ENCODE measurements around the gene CDKN2AIP. TPM values are rescaled to one million over a fixed set of nuclear protein-coding genes. Genes with fewer than 3 reads are reported as not detected.
A peak's percentile ranks its signal among the peaks of the same experiment; 100 is the strongest.
"Not testable (repeated sequence)": the region's sequence is repeated elsewhere in the genome, so short reads cannot be mapped to it uniquely, and the experiment has no call there.

Gene CDKN2AIP
- total RNA-seq, 1 donor from 2014 or later, result 35.3 TPM

GRCh38 chr4:183431614-183432013 lies 12.8 kb upstream of the CDKN2AIP start:
- no peak overlapping the region for H3K4me3 Mint-ChIP-seq
- Histone ChIP-seq H3K79me2 (ENCODE audit: low read depth) (no peaks in the 10 kb centered on the region), H4K20me1 (ENCODE audit: low read depth) (no peaks in the 10 kb centered on the region)

GRCh38 chr4:183433183-183433582 lies 11.3 kb upstream of the CDKN2AIP start:
- not testable (repeated sequence) for DNase-seq (ENCODE audit: low spot score); H3K4me2 ChIP-seq; H3K27ac ChIP-seq; H2AFZ ChIP-seq (replicated peaks); H4K20me1 ChIP-seq (ENCODE audit: low read depth); H3K4me3 ChIP-seq; H3K27ac Mint-ChIP-seq; H3K9me3 ChIP-seq (ENCODE audit: low read depth); H3K36me3 ChIP-seq; H3K4me3 Mint-ChIP-seq; H3K27me3 ChIP-seq; H3K36me3 Mint-ChIP-seq; H3K9ac ChIP-seq; H3K79me2 ChIP-seq (ENCODE audit: low read depth)
- H3F3A ChIP-seq (ENCODE audit: low read depth), result peaks cover 27% of the 10 kb centered on the region
- H3K4me1 ChIP-seq, result peaks cover 12% of the 10 kb centered on the region
- H3K27me3 Mint-ChIP-seq (ENCODE audit: insufficient read depth, low read depth), result peaks cover 13% of the 10 kb centered on the region
- peaks cover 11% of the 10 kb centered on the region for H3K9me3 Mint-ChIP-seq
- H3K4me1 Mint-ChIP-seq, result peaks cover 40% of the 10 kb centered on the region

More at GRCh38 chr4:183431614-183432013, 12.8 kb upstream of the CDKN2AIP start:
- Histone ChIP-seq H3K27me3 (no peaks in the 10 kb centered on the region), H3K9me3 (ENCODE audit: low read depth) (no peaks in the 10 kb centered on the region), H3K4me2 (no peak overlapping the region), H3F3A (ENCODE audit: low read depth) (peaks cover 27% of the 10 kb centered on the region), H3K4me3 (no peak overlapping the region), H3K9ac (no peak overlapping the region), H3K4me1 (peaks cover 10% of the 10 kb centered on the region), H2AFZ (replicated peaks) (no peak overlapping the region), H3K27ac (no peak overlapping the region), H3K36me3 (no peaks in the 10 kb centered on the region)
- Mint-ChIP-seq H3K9me3 (peaks cover 11% of the 10 kb centered on the region), H3K36me3 (peaks cover 4% of the 10 kb centered on the region), H3K4me1 (peaks cover 35% of the 10 kb centered on the region), H3K27me3 (ENCODE audit: insufficient read depth, low read depth) (peaks cover 13% of the 10 kb centered on the region), H3K27ac (peak overlapping the region; percentile 29)
- DNase-seq (ENCODE audit: low spot score), result no peak
- TF ChIP-seq EZH2phosphoT487 (IDR thresholded peaks at IDR 0.05) (no peak), EZH2 (IDR thresholded peaks at IDR 0.05) (no peak), CTCF (IDR thresholded peaks at IDR 0.05) (no peak)

- Histone ChIP-seq H3K27me3 (no peaks in the 10 kb centered on the region), H3K9ac (no peak overlapping the region), H4K20me1 (ENCODE audit: low read depth) (no peaks in the 10 kb centered on the region), H3K4me1 (peaks cover 12% of the 10 kb centered on the region), H3K9me3 (ENCODE audit: low read depth) (no peaks in the 10 kb centered on the region), H3F3A (ENCODE audit: low read depth) (peaks cover 27% of the 10 kb centered on the region), H3K36me3 (no peaks in the 10 kb centered on the region), H3K4me3 (no peak overlapping the region), H3K79me2 (ENCODE audit: low read depth) (no peaks in the 10 kb centered on the region), H3K27ac (no peak overlapping the region), H3K4me2 (no peak overlapping the region), H2AFZ (replicated peaks) (no peak overlapping the region)
- TF ChIP-seq EZH2phosphoT487 (IDR thresholded peaks at IDR 0.05) (no peak), EZH2 (IDR thresholded peaks at IDR 0.05) (no peak), CTCF (IDR thresholded peaks at IDR 0.05) (no peak)
- peak overlapping the region; percentile 33 for H3K4me3 Mint-ChIP-seq
- H3K27me3 Mint-ChIP-seq (ENCODE audit: insufficient read depth, low read depth), result peaks cover 13% of the 10 kb centered on the region
- peaks cover 40% of the 10 kb centered on the region for H3K4me1 Mint-ChIP-seq
- peaks cover 4% of the 10 kb centered on the region for H3K36me3 Mint-ChIP-seq
- no peak for DNase-seq (ENCODE audit: low spot score)
- H3K9me3 Mint-ChIP-seq, result peaks cover 11% of the 10 kb centered on the region
- H3K27ac Mint-ChIP-seq, result peak overlapping the region; percentile 97
These were observed 10.2 kb upstream of the CDKN2AIP start for GRCh38 chr4:183434264-183434663.

- no peak overlapping the region for H3K4me3 Mint-ChIP-seq
- Histone ChIP-seq H2AFZ (replicated peaks) (no peak overlapping the region), H3K9ac (no peak overlapping the region), H3K4me3 (no peak overlapping the region), H4K20me1 (ENCODE audit: low read depth) (no peaks in the 10 kb centered on the region), H3K4me2 (no peak overlapping the region), H3F3A (ENCODE audit: low read depth) (peaks cover 24% of the 10 kb centered on the region), H3K27me3 (no peaks in the 10 kb centered on the region), H3K36me3 (no peaks in the 10 kb centered on the region), H3K9me3 (ENCODE audit: low read depth) (no peaks in the 10 kb centered on the region), H3K79me2 (ENCODE audit: low read depth) (no peaks in the 10 kb centered on the region), H3K4me1 (peaks cover 12% of the 10 kb centered on the region), H3K27ac (no peak overlapping the region)
- peaks cover 37% of the 10 kb centered on the region for H3K4me1 Mint-ChIP-seq
- peaks cover 11% of the 10 kb centered on the region for H3K9me3 Mint-ChIP-seq
- peaks cover 4% of the 10 kb centered on the region for H3K36me3 Mint-ChIP-seq
- peaks cover 13% of the 10 kb centered on the region for H3K27me3 Mint-ChIP-seq (ENCODE audit: insufficient read depth, low read depth)
- no peak for TF ChIP-seq EZH2phosphoT487 (IDR thresholded peaks at IDR 0.05)
- no peak for TF ChIP-seq CTCF (IDR thresholded peaks at IDR 0.05)
- no peak for TF ChIP-seq EZH2 (IDR thresholded peaks at IDR 0.05)
- no peak overlapping the region for H3K27ac Mint-ChIP-seq
- DNase-seq (ENCODE audit: low spot score), result no peak
These were observed 9.7 kb upstream of the CDKN2AIP start for GRCh38 chr4:183434666-183435190.
